ACC112 (cell line): ENCODE results near the gene CLCN2.
A peak's percentile ranks its signal among the peaks of the same experiment; 100 is the strongest.

Source experiments
- H2AFZ ChIP-seq: fragments of 200-600 bp; sonication (generic); one replicate; pipeline ENCODE4 v1.6.0; 2017; ENCODE audit warnings: antibody characterized with exemption, low read length; ENCODE audit not compliant: unreplicated experiment
- H3K27ac ChIP-seq: fragments of 200-600 bp; sonication (generic); 2 replicates; pipeline ENCODE4 v1.5.1; 2014; ENCODE audit warnings: low read depth, mild to moderate bottlenecking, antibody characterized with exemption, low read length, moderate library complexity
- H3K27me3 ChIP-seq: fragments of 200-600 bp; sonication (generic); 2 replicates; pipeline ENCODE4 v1.6.1; 2014; ENCODE audit warnings: mild to moderate bottlenecking, antibody characterized with exemption, low read length, moderate library complexity, mixed read lengths; ENCODE audit not compliant: insufficient read depth
- H3K36me3 ChIP-seq: fragments of 200-600 bp; sonication (generic); 2 replicates; pipeline ENCODE4 v1.6.1; 2016; ENCODE audit warnings: mild to moderate bottlenecking, antibody characterized with exemption, low read length, moderate library complexity, mixed read lengths; ENCODE audit not compliant: insufficient read depth
- H3K4me1 ChIP-seq: fragments of 200-600 bp; sonication (generic); one replicate; pipeline ENCODE4 v1.6.1; 2016; ENCODE audit warnings: low read length, mixed read lengths; ENCODE audit not compliant: insufficient read depth, unreplicated experiment, control insufficient read depth
- H3K4me3 ChIP-seq: fragments of 200-600 bp; sonication (generic); 2 replicates; pipeline ENCODE4 v1.5.1; 2014; ENCODE audit warnings: mild to moderate bottlenecking, low read depth, low read length
- H3K79me2 ChIP-seq: fragments of 200-600 bp; sonication (generic); one replicate; pipeline ENCODE4 v1.6.0; 2016; ENCODE audit warnings: low read length; ENCODE audit not compliant: control insufficient read depth, unreplicated experiment, insufficient read depth

The CLCN2 gene

DNA sequence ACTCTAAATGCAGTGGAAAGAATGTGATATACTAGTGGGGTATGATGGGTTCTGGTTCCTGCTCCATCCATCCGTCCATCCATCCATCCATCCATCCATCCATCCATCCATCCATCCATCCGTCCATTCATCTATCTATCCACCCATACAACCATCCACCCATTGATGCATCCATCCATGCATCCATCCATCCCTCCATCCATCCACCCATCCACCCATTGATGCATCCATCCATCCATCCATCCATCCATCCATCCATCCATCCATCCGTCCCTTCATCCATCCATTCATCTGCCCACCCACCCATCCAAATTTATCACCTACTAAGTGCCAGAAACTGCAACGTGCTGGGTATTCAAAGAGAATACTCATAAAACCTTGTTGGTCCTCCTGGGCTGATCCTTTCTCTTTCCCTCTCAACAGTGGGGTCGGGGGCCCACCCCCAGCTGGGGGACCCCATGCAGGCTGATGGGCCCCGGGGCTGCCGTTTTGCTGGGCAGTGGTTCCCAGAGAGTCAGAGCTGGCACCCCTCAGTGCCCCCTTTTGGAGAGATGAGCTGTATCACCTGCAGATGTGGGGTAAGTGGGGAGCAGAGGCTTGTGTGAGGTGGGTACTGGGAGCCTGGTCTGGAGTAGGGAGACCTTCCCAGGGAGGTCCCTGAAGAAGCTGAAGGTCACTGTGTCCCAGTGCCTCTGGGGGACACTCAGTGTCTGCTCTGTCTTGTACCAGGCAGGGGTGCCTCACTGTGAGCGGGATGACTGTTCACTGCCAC is 26.9 kb upstream of the CLCN2 start:
- Histone ChIP-seq H3K4me3 (no peak overlapping the region), H3K27me3 (peaks cover 16% of the 10 kb centered on the region), H3K27ac (no peak overlapping the region), H3K36me3 (no peaks in the 10 kb centered on the region), H2AFZ (no peak overlapping the region), H3K4me1 (no peaks in the 10 kb centered on the region), H3K79me2 (no peaks in the 10 kb centered on the region)

GRCh38 chr3:184387174-184387714 is 25.8 kb upstream of the CLCN2 start:
- Histone ChIP-seq H3K36me3 (no peaks in the 10 kb centered on the region), H3K79me2 (no peaks in the 10 kb centered on the region), H3K4me1 (no peaks in the 10 kb centered on the region), H3K27me3 (peaks cover 18% of the 10 kb centered on the region), H3K27ac (no peak overlapping the region), H2AFZ (no peak overlapping the region), H3K4me3 (no peak overlapping the region)

GRCh38 chr3:184386047-184386806 is 24.8 kb upstream of the CLCN2 start:
- no peaks in the 10 kb centered on the region for H3K79me2 ChIP-seq
- no peaks in the 10 kb centered on the region for H3K36me3 ChIP-seq
- H3K4me1 ChIP-seq: no peaks in the 10 kb centered on the region
- no peak overlapping the region for H2AFZ ChIP-seq
- H3K27me3 ChIP-seq: peaks cover 24% of the 10 kb centered on the region
- H3K4me3 ChIP-seq: no peak overlapping the region
- no peak overlapping the region for H3K27ac ChIP-seq

DNA sequence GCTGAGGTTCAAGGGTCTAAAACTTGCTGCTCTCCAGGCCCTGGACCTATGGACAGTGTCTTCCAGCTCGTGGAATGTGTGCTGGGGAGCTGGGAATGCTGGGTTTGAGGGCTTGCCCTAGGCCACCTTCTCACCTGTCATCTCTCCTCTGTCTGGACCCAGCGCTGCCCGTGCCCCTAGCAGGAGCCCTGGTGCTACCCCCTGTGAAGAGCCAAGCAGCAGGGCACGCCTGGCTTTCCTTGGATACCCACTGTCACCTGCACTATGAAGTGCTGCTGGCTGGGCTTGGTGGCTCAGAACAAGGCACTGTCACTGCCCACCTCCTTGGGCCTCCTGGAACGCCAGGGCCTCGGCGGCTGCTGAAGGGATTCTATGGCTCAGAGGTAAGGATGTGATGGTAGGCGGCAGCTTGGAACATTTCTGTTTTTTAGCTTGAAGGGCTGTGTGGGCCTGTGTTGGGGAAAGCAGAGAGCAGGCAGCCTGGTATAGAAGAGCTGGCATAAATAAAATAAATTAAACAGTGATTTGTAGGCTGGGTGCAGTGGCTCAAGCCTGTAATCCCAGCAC is 23.5 kb upstream of the CLCN2 start:
- Histone ChIP-seq H3K27ac (no peak overlapping the region), H3K4me1 (no peaks in the 10 kb centered on the region), H3K79me2 (no peaks in the 10 kb centered on the region), H2AFZ (no peak overlapping the region), H3K36me3 (no peaks in the 10 kb centered on the region), H3K27me3 (peaks cover 21% of the 10 kb centered on the region), H3K4me3 (no peak overlapping the region)

DNA sequence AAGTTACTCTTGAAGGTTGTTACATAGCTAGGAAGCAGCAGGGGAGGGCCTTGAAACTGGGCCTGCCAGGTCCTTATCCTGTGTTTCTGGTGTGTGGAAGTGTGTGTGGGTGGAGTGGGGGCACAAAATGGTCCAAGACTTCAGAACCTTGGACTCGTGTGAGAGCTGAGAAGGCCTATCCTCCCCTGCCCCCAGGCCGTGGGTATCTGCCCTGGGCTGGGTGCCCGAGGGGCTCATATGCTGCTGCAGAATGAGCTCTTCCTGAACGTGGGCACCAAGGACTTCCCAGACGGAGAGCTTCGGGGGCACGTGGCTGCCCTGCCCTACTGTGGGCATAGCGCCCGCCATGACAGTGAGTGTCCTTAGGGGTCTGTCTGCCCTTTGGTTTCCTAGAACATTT is 22.9 kb upstream of the CLCN2 start:
- Histone ChIP-seq H3K27ac (no peak overlapping the region), H3K27me3 (peaks cover 23% of the 10 kb centered on the region), H3K79me2 (no peaks in the 10 kb centered on the region), H3K4me3 (no peak overlapping the region), H3K36me3 (no peaks in the 10 kb centered on the region), H3K4me1 (no peaks in the 10 kb centered on the region), H2AFZ (no peak overlapping the region)

DNA sequence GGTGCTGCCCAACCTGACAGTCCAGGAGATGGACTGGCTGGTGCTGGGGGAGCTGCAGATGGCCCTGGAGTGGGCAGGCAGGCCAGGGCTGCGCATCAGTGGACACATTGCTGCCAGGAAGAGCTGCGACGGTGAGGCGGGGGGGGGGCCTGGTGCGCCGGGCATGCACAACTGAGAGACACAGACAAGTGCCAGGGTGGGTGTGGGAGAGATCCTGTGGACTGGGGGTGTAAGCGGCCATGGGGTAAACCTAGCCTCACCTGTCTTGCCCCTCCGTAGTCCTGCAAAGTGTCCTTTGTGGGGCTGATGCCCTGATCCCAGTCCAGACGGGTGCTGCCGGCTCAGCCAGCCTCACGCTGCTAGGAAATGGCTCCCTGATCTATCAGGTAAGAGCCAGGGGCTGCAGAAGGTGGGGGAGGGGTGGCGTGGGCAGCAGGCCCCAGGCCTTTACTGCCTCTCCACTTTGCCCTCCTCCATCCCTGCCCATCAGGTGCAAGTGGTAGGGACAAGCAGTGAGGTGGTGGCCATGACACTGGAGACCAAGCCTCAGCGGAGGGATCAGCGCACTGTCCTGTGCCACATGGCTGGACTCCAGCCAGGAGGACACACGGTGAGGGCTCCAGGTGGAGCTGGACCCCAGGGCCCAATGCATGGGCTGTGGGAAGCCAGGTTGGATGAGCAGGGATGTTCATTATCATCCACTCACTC is 21.8 kb upstream of the CLCN2 start:
- Histone ChIP-seq H3K36me3 (no peaks in the 10 kb centered on the region), H3K27me3 (peaks cover 35% of the 10 kb centered on the region), H2AFZ (no peak overlapping the region), H3K4me1 (no peaks in the 10 kb centered on the region), H3K4me3 (no peak overlapping the region), H3K27ac (no peak overlapping the region), H3K79me2 (no peaks in the 10 kb centered on the region)

GRCh38 chr3:184382326-184383032 is 21.1 kb upstream of the CLCN2 start:
- Histone ChIP-seq H3K27me3 (peaks cover 42% of the 10 kb centered on the region), H3K36me3 (no peaks in the 10 kb centered on the region), H3K4me1 (no peaks in the 10 kb centered on the region), H3K79me2 (no peaks in the 10 kb centered on the region), H2AFZ (no peak overlapping the region), H3K4me3 (no peak overlapping the region), H3K27ac (no peak overlapping the region)

DNA sequence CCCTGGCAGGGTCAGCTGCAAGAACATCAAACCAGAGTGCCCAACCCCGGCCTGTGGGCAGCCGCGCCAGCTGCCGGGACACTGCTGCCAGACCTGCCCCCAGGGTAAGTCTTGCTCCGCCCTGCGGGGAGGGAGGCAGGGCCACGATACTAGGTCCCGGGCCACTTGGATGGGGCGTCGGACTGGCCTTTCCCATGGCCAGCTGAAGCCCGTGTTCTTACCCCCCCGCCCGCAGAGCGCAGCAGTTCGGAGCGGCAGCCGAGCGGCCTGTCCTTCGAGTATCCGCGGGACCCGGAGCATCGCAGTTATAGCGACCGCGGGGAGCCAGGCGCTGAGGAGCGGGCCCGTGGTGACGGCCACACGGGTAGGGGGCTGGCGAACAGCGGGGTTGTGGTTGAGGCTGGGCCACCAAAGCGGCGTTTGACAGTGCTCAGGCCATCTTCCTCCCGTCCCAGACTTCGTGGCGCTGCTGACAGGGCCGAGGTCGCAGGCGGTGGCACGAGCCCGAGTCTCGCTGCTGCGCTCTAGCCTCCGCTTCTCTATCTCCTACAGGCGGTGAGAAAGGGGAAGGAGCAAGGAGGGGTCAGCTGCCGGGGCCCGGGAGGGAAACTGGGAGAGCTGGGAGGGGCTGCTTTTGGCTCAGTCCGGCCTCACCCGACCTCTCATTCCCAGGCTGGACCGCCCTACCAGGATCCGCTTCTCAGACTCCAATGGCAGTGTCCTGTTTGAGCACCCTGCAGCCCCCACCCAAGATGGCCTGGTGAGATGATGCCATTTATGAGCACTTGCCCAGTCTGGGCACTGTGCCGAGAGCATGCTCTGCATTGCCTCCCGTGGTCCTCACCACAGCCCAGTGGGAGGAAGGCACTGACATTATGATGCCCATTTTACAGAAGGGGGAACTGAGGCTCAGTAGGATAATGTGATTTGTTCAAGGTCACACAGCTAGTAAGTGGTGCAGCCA is 20.1 kb upstream of the CLCN2 start:
- H3K27ac ChIP-seq: no peak overlapping the region
- no peak overlapping the region for H3K4me3 ChIP-seq
- no peak overlapping the region for H2AFZ ChIP-seq

GRCh38 chr3:184380627-184381260 is 19.3 kb upstream of the CLCN2 start:
- Histone ChIP-seq H2AFZ (no peak overlapping the region), H3K27me3 (peaks cover 54% of the 10 kb centered on the region), H3K36me3 (no peaks in the 10 kb centered on the region), H3K79me2 (no peaks in the 10 kb centered on the region), H3K27ac (no peak overlapping the region), H3K4me3 (peak overlapping the region; percentile 69), H3K4me1 (no peaks in the 10 kb centered on the region)

More for the DNA sequence above, 20.1 kb upstream of the CLCN2 start:
- Histone ChIP-seq H3K36me3 (no peaks in the 10 kb centered on the region), H3K4me1 (no peaks in the 10 kb centered on the region), H3K27me3 (peaks cover 47% of the 10 kb centered on the region), H3K79me2 (no peaks in the 10 kb centered on the region)
